CD4-positive, alpha-beta T cell (primary cell): ENCODE data around the gene EGFL8. TPM values are rescaled to one million over a fixed set of nuclear protein-coding genes. Genes with fewer than 3 reads are reported as not detected.
A peak's percentile ranks its signal among the peaks of the same experiment; 100 is the strongest.

ENCODE experiments used
- ATAC-seq: fragments of 200-7000 bp; cut with Tn5 transposase; one replicate; pipeline ENCODE4 v1.10.0; 2022; ENCODE audit warnings: mild to moderate bottlenecking; ENCODE audit not compliant: poor library complexity
- CTCF ChIA-PET: fragments of 350-600 bp; sonication (Branson Sonifier 250); formaldehyde crosslinking; loops from one replicate; lab custom pipeline; 2021; ENCODE audit warnings: antibody characterized with exemption, inconsistent platforms; lab: Charles Lee
- POLR2A ChIA-PET: fragments of 350-600 bp; sonication (Branson Sonifier 250); formaldehyde crosslinking; loops from one replicate; lab custom pipeline; 2021; ENCODE audit warnings: antibody characterized with exemption, inconsistent platforms; lab: Charles Lee
- DNase-seq, 14 experiments: peaks; one replicate each; pipeline ENCODE4 v3.0.0-alpha.2; 2013 to 2020; ENCODE audit warnings: mixed read lengths in 2 of 14
- H3K27ac ChIP-seq, 2 donors: one replicate each; pipeline versions ENCODE4 v1.5.1 to v1.7.0; 2013; ENCODE audit warnings: low read length in 2 of 2, low read depth in 1 of 2, mild to moderate bottlenecking in 1 of 2
- H3K27me3 ChIP-seq, 2 experiments: 1 replicate in 1 of 2; 2 replicates in 1 of 2; pipeline versions ENCODE4 v1.6.1 to v1.7.0; 2013; ENCODE audit warnings: low read length in 2 of 2, control low read depth in 1 of 2, mild to moderate bottlenecking in 1 of 2, moderate library complexity in 1 of 2; ENCODE audit not compliant: insufficient read depth in 2 of 2, control insufficient read depth in 1 of 2
- H3K36me3 ChIP-seq: one replicate; pipeline ENCODE4 v1.6.1; 2013; ENCODE audit warnings: low read length, control low read depth; ENCODE audit not compliant: insufficient read depth
- H3K4me1 ChIP-seq: one replicate; pipeline ENCODE4 v1.6.1; 2013; ENCODE audit warnings: low read length, control low read depth; ENCODE audit not compliant: insufficient read depth
- H3K4me3 ChIP-seq: one replicate; pipeline ENCODE4 v1.5.1; 2013; ENCODE audit warnings: mild to moderate bottlenecking, low read length, moderate library complexity
- H3K9me3 ChIP-seq, 2 experiments: 1 replicate in 1 of 2; 2 replicates in 1 of 2; pipeline versions ENCODE4 v1.6.1 to v1.7.0; 2013; ENCODE audit warnings: low read length in 2 of 2, mild to moderate bottlenecking in 2 of 2, control low read depth in 1 of 2, moderate library complexity in 1 of 2; ENCODE audit not compliant: control insufficient read depth in 1 of 2, insufficient read depth in 1 of 2
- H3K27ac Mint-ChIP-seq: one replicate; pipeline ENCODE4 v1.8.0; 2020; ENCODE audit warnings: mixed read lengths
- H3K27me3 Mint-ChIP-seq: one replicate; pipeline ENCODE4 v1.8.0; 2021; ENCODE audit warnings: mixed read lengths
- H3K36me3 Mint-ChIP-seq: one replicate; pipeline ENCODE4 v1.8.0; 2021; ENCODE audit warnings: low read depth, mixed read lengths
- H3K4me1 Mint-ChIP-seq: one replicate; pipeline ENCODE4 v1.8.0; 2021; ENCODE audit warnings: low read depth, mixed read lengths
- H3K4me3 Mint-ChIP-seq: one replicate; pipeline ENCODE4 v1.8.0; 2020; ENCODE audit warnings: mild to moderate bottlenecking, mixed read lengths
- H3K9me3 Mint-ChIP-seq: one replicate; pipeline ENCODE4 v1.8.0; 2020; ENCODE audit warnings: mixed read lengths
- intact Hi-C, 2 experiments: fragments of 100-400 bp; cut with DNase I in 1 of 2; cut with micrococcal nuclease in 1 of 2; formaldehyde crosslinking; loops; one replicate each; pipeline versions ENCODE4 v1.15.1 to v1.9.0; 2023 to 2025; cut with DNase I, micrococcal nuclease
- total RNA-seq, 174 experiments: library from RNA in 2 of 174; stranded (reverse) in 2 of 174; gene quantifications; one replicate each; pipeline ENCODE4 v1.2.3 and lab custom pipeline; 2021 to 2026
- TF ChIP-seq, protein P1 (sequence below): fragments of 200-600 bp; IDR thresholded peaks from one replicate; pipeline ENCODE4 v1.8.0; 2022; ENCODE audit warnings: antibody characterized with exemption, mild to moderate bottlenecking

EGFL8 gene
- total RNA-seq, 2 experiments from 2014 or later = 13.1 to 13.8 TPM

DNA sequence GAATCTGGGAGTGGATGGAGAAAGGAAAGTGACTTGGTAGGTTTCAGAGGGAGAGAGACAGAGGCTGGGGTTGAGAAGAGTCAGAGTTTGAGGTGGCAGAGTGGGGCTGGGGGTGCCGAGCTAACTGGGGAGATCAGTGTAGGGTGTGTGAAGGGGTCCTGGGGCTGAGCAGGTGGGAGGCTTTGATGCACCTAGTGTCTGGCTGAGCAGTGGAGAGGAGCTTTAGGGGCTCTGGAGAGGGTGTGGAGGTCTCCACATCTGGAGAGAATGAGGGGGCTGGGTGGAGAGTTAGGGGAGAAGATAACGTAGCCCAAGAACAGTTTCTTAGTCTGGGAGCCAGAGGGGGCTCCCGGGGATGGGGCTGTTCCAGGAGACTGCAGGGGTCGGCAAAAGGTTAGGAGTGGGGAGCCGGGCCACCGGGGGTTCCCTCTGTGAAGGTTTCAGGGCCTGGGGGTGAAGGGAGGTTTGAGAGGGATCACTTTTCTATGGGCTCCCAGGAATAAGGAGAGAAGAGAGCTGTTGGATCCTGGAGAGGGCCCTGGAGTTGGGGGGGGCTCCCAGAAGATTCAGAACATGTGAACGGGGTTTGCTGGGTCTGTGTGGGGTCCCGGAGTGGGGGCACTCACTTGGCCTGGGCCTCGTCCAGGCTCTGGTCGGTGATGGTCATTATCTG is 24.8 kb downstream of the EGFL8 start:
- intact Hi-C loops = no loop called here
- H3K4me1 Mint-ChIP-seq = peaks cover 61% of the 10 kb centered on the region
- H3K9me3 ChIP-seq = no peaks in the 10 kb centered on the region
- H3K4me1 ChIP-seq = peaks cover 66% of the 10 kb centered on the region
- no peak for DNase-seq
- peaks cover 78% of the 10 kb centered on the region for H3K36me3 Mint-ChIP-seq
- no peaks in the 10 kb centered on the region for H3K27me3 ChIP-seq
- ChIA-PET CTCF (no interaction called here), POLR2A (interaction anchor here (0.7 to 12.1 kb wide), 5 partner anchors 10 to 656 kb away, joined by 3 to 242 read pairs (median 8); partner anchors contain the start of genes AGPAT1, ATF6B, FKBPL and RNF5)
- peak overlapping the region; percentile 72 to 93 for H3K27ac ChIP-seq
- H3K4me3 ChIP-seq = peak overlapping the region; percentile 96
- peak overlapping the region; percentile 91 for H3K27ac Mint-ChIP-seq
- no peak for ATAC-seq
- H3K36me3 ChIP-seq = peaks cover 43% of the 10 kb centered on the region
- peak overlapping the region; percentile 98 for H3K4me3 Mint-ChIP-seq
- TF ChIP-seq, protein P1, sequence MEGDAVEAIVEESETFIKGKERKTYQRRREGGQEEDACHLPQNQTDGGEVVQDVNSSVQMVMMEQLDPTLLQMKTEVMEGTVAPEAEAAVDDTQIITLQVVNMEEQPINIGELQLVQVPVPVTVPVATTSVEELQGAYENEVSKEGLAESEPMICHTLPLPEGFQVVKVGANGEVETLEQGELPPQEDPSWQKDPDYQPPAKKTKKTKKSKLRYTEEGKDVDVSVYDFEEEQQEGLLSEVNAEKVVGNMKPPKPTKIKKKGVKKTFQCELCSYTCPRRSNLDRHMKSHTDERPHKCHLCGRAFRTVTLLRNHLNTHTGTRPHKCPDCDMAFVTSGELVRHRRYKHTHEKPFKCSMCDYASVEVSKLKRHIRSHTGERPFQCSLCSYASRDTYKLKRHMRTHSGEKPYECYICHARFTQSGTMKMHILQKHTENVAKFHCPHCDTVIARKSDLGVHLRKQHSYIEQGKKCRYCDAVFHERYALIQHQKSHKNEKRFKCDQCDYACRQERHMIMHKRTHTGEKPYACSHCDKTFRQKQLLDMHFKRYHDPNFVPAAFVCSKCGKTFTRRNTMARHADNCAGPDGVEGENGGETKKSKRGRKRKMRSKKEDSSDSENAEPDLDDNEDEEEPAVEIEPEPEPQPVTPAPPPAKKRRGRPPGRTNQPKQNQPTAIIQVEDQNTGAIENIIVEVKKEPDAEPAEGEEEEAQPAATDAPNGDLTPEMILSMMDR = no peak
- no peaks in the 10 kb centered on the region for H3K27me3 Mint-ChIP-seq
- no peaks in the 10 kb centered on the region for H3K9me3 Mint-ChIP-seq

DNA sequence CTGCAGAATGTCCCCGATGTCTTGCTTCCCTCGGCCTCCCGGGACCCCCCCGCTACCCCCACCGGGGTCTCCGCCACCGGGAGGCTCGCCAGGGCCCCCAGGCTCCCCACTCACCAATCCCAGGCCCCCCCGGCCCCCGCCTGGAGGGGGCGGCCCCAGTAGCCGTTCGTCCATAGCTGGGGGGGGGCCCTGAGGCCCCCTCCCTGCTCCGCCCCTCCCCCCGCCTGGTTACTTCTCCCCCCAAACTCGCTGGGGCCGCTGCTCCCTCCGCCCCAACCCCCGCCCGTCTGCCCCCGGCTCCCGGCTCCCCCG is 25.3 kb downstream of the EGFL8 start:
- Mint-ChIP-seq H3K27me3 (no peaks in the 10 kb centered on the region), H3K9me3 (no peaks in the 10 kb centered on the region), H3K4me1 (peaks cover 66% of the 10 kb centered on the region), H3K36me3 (peaks cover 77% of the 10 kb centered on the region), H3K4me3 (peak overlapping the region; percentile 98), H3K27ac (peak overlapping the region; percentile 96)
- peaks cover 70% of the 10 kb centered on the region for H3K4me1 ChIP-seq
- CTCF ChIA-PET = no interaction called here
- no peaks in the 10 kb centered on the region for H3K9me3 ChIP-seq
- no peaks in the 10 kb centered on the region for H3K27me3 ChIP-seq
- intact Hi-C loops = loop anchor here (1.0 to 10.0 kb wide), 5 partner anchors 11 to 1975 kb away; partner anchors contain the start of genes C6orf47 (in 1 of the 2), CSNK2B (in 1 of the 2), EHMT2 (in 1 of the 2) and GPANK1 (in 1 of the 2)
- H3K36me3 ChIP-seq = peaks cover 40% of the 10 kb centered on the region
- H3K27ac ChIP-seq = peak overlapping the region; percentile 72 to 93
- TF ChIP-seq, protein P1 = no peak
- ATAC-seq (no peak), DNase-seq (peak in 3 of 14 experiments; percentile 29 to 55 (median 39))
- POLR2A ChIA-PET = interaction anchor here (0.6 to 12.1 kb wide), 10 partner anchors 10 to 782 kb away, joined by 3 to 242 read pairs (median 4); partner anchors contain the start of genes AGPAT1, ATF6B, EGFL8 and FKBPL
- peak overlapping the region; percentile 96 for H3K4me3 ChIP-seq

DNA sequence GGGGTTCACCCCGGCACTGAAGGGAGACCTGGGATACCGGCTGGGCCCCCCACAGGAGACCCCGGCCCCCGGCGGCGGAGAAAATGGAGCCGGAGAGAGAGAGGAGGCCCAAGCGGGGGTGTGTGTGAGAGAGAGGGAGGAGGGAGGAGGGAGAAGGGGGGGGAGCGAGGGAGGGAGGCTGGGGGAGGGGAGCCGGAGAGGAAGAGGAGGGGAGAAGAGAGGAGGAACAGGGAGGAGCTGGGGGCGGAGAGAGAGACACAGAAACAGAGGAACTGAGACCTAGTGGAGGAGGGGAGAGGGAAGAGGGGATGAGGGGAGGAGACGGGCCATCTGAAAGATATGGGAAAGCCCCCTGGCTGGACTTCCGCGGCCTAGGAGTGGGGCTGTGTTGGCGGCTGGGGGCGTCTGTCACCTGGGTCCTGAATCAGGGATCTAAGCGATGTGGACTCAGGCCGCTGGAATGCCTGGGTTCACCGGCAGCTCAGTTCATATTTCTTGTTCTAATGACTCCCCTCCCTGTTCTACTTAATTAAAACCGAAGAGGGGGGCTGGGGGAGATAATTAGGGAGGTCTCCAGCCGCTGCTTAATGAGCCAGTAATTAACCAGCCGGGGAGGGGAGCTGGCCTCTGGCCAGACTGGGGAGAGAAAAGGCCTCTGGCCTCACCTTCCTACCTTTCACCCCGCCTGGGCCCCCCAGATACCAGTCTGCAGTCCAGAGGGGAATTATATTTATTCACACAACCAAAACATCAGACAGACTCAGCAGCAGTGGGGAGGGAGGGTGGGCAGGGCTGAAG is 25.9 kb downstream of the EGFL8 start, which contains the start of gene PBX2:
TSS of gene PBX2 (minus strand) at position 149 of the 798 bp plus-strand sequence. CDS start 287 bp downstream, outside the sequence.
- H3K9me3 Mint-ChIP-seq = no peaks in the 10 kb centered on the region
- ChIA-PET CTCF (no interaction called here), POLR2A (interaction anchor here (0.6 to 12.1 kb wide), 9 partner anchors 11 to 781 kb away, joined by 3 to 242 read pairs (median 4); partner anchors contain the start of genes AGPAT1, ATF6B, EGFL8 and FKBPL)
- no peaks in the 10 kb centered on the region for H3K27me3 ChIP-seq
- peaks cover 74% of the 10 kb centered on the region for H3K4me1 ChIP-seq
- H3K27ac ChIP-seq = peak within 1 kb of the TSS; percentile 93
- peak within 1 kb of the TSS; percentile 99 for H3K4me3 Mint-ChIP-seq
- no peaks in the 10 kb centered on the region for H3K27me3 Mint-ChIP-seq
- no peaks in the 10 kb centered on the region for H3K9me3 ChIP-seq
- peak within 1 kb of the TSS; percentile 96 for H3K27ac Mint-ChIP-seq
- intact Hi-C loops = loop anchor here (1.0 to 10.0 kb wide), 5 partner anchors 12 to 1975 kb away; partner anchors contain the start of genes C6orf47 (in 1 of the 2), CSNK2B (in 1 of the 2), EHMT2 (in 1 of the 2) and GPANK1 (in 1 of the 2)
- H3K36me3 Mint-ChIP-seq = peaks cover 77% of the 10 kb centered on the region
- TF ChIP-seq, protein P1 = no peak
- H3K36me3 ChIP-seq = peaks cover 40% of the 10 kb centered on the region
- DNase-seq (peak; percentile 65 to 96 (median 86)), ATAC-seq (peak; percentile 51)
- H3K4me3 ChIP-seq = peak within 1 kb of the TSS; percentile 96
- H3K4me1 Mint-ChIP-seq = peaks cover 71% of the 10 kb centered on the region
